ENCODE measurements around the gene APCDD1L. TPM values are rescaled to one million over a fixed set of nuclear protein-coding genes. Genes with fewer than 3 reads are reported as not detected.
A peak's percentile ranks its signal among the peaks of the same experiment; 100 is the strongest.

APCDD1L gene
- total RNA-seq, 1 donor from 2014 or later, result not detected

DNA sequence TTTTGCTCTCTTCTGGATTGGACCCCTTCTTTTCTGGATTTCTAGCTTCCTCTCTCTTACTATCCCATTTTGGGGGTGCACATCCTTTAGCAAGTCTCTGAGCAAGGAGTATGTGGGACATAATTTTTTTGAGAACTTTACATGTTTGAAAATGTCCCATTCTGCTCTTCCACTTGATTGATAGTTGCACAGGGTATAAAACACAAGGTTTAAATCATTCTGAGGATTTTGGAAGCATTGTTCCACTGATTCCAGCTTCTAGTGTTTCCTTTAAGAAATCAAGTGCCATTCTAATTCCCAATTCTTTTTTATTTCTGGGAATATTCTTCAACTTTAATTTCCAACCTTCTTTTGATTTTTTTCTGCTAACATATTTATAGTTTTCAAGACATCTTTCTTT is 60.7 kb downstream of the APCDD1L start:
- peaks cover 10% of the 10 kb centered on the region for H3K36me3 Mint-ChIP-seq (ENCODE audit: unreplicated experiment)
- DNase-seq, result no peak
- TF ChIP-seq, protein P1, sequence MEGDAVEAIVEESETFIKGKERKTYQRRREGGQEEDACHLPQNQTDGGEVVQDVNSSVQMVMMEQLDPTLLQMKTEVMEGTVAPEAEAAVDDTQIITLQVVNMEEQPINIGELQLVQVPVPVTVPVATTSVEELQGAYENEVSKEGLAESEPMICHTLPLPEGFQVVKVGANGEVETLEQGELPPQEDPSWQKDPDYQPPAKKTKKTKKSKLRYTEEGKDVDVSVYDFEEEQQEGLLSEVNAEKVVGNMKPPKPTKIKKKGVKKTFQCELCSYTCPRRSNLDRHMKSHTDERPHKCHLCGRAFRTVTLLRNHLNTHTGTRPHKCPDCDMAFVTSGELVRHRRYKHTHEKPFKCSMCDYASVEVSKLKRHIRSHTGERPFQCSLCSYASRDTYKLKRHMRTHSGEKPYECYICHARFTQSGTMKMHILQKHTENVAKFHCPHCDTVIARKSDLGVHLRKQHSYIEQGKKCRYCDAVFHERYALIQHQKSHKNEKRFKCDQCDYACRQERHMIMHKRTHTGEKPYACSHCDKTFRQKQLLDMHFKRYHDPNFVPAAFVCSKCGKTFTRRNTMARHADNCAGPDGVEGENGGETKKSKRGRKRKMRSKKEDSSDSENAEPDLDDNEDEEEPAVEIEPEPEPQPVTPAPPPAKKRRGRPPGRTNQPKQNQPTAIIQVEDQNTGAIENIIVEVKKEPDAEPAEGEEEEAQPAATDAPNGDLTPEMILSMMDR (IDR thresholded peaks at IDR 0.05; ENCODE audit: partially characterized antibody, unreplicated experiment), result no peak
- no peak overlapping the region for H3K4me3 Mint-ChIP-seq (ENCODE audit: unreplicated experiment)
- no peak overlapping the region for H3K27ac Mint-ChIP-seq (ENCODE audit: unreplicated experiment)
- H3K4me1 Mint-ChIP-seq (ENCODE audit: low read depth, unreplicated experiment), result peaks cover 47% of the 10 kb centered on the region
- peaks cover 8% of the 10 kb centered on the region for H3K9me3 Mint-ChIP-seq (ENCODE audit: unreplicated experiment)
- H3K27me3 Mint-ChIP-seq (ENCODE audit: unreplicated experiment), result peaks cover 2% of the 10 kb centered on the region

DNA sequence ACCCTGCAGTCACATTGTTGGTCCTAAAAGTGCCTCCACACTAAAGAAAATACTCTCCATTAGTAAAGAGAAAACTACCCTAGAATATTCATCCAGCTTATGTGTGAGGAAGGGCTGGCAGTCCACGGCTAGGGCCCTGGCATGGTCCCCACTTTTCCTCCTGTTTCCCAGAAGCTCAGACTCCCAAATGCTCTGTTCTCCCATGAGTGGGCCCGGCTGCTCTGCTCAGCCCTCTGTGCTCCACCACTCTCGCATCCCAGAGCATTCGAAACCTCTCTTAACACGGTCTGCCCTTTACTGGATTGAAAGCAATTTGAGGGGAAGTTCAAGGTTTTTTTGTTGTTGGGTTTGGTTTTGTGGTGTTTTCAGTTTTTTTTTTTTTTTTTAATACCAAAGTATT is 61.8 kb downstream of the APCDD1L start:
- no peak for DNase-seq

DNA sequence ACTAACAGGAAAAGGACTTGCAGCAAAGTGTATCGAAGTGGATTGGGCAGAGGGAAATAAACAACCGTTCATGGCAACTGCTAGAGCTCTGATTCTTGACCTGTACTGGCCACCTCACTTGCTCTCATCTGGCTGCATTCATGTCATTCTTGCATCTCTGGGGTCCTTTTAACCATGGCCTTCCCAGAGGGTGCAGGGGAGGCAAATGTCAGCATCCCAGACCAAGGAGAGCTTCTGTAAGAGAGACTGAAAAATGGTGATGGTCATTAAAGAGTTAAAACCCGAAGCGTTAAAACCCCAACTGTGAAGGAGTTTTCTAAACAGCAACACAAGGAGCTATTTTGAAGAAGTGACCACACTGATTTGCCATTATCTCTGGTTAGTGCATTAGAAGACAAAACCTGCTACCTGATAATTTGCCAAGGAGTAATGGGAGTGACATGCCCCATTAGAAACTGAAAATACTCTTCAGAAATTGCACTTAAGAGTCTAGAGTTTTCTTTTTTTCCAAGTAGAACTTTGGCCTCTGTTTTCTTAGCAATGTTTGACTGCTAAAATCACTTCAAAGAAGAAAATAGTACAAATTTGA is 62.4 kb downstream of the APCDD1L start:
- H3K27ac Mint-ChIP-seq (ENCODE audit: unreplicated experiment), result no peak overlapping the region
- H3K4me1 Mint-ChIP-seq (ENCODE audit: low read depth, unreplicated experiment), result peaks cover 49% of the 10 kb centered on the region
- H3K4me3 Mint-ChIP-seq (ENCODE audit: unreplicated experiment), result no peak overlapping the region
- DNase-seq, result no peak
- H3K36me3 Mint-ChIP-seq (ENCODE audit: unreplicated experiment), result peaks cover 10% of the 10 kb centered on the region
- peaks cover 2% of the 10 kb centered on the region for H3K27me3 Mint-ChIP-seq (ENCODE audit: unreplicated experiment)
- H3K9me3 Mint-ChIP-seq (ENCODE audit: unreplicated experiment), result peaks cover 7% of the 10 kb centered on the region
- TF ChIP-seq, protein P1 (IDR thresholded peaks at IDR 0.05; ENCODE audit: partially characterized antibody, unreplicated experiment), result no peak

More for the DNA sequence above, 61.8 kb downstream of the APCDD1L start:
- peaks cover 8% of the 10 kb centered on the region for H3K9me3 Mint-ChIP-seq (ENCODE audit: unreplicated experiment)
- TF ChIP-seq, protein P1 (IDR thresholded peaks at IDR 0.05; ENCODE audit: partially characterized antibody, unreplicated experiment), result no peak
- peaks cover 47% of the 10 kb centered on the region for H3K4me1 Mint-ChIP-seq (ENCODE audit: low read depth, unreplicated experiment)
- no peak overlapping the region for H3K4me3 Mint-ChIP-seq (ENCODE audit: unreplicated experiment)
- H3K27ac Mint-ChIP-seq (ENCODE audit: unreplicated experiment), result no peak overlapping the region
- peaks cover 10% of the 10 kb centered on the region for H3K36me3 Mint-ChIP-seq (ENCODE audit: unreplicated experiment)
- H3K27me3 Mint-ChIP-seq (ENCODE audit: unreplicated experiment), result peaks cover 2% of the 10 kb centered on the region

DNA sequence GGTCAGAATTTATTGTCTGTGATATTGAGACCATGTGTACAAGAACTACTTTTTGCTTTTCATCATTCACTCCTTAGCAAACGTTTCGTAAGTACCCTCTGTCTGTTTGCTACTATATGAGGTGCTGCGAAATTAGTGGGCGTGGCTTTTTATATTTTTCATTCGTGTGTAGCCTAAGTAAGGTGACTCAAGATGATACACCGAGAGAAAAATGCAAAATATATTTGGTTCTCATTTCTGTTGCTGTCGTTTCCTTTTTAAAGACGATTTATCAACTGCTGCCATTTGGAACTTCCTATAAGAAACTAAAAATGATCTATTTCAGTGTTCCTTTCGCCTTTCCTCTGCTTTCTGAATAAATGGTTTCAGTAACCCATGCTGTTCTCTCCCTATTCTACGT is 64.9 kb downstream of the APCDD1L start:
- H3K4me3 Mint-ChIP-seq (ENCODE audit: unreplicated experiment), result no peak overlapping the region
- DNase-seq, result no peak
- peaks cover 10% of the 10 kb centered on the region for H3K36me3 Mint-ChIP-seq (ENCODE audit: unreplicated experiment)
- H3K4me1 Mint-ChIP-seq (ENCODE audit: low read depth, unreplicated experiment), result peaks cover 46% of the 10 kb centered on the region
- peaks cover 2% of the 10 kb centered on the region for H3K9me3 Mint-ChIP-seq (ENCODE audit: unreplicated experiment)
- H3K27me3 Mint-ChIP-seq (ENCODE audit: unreplicated experiment), result no peaks in the 10 kb centered on the region
- TF ChIP-seq, protein P1 (IDR thresholded peaks at IDR 0.05; ENCODE audit: partially characterized antibody, unreplicated experiment), result no peak
- H3K27ac Mint-ChIP-seq (ENCODE audit: unreplicated experiment), result peak overlapping the region; percentile 75

DNA sequence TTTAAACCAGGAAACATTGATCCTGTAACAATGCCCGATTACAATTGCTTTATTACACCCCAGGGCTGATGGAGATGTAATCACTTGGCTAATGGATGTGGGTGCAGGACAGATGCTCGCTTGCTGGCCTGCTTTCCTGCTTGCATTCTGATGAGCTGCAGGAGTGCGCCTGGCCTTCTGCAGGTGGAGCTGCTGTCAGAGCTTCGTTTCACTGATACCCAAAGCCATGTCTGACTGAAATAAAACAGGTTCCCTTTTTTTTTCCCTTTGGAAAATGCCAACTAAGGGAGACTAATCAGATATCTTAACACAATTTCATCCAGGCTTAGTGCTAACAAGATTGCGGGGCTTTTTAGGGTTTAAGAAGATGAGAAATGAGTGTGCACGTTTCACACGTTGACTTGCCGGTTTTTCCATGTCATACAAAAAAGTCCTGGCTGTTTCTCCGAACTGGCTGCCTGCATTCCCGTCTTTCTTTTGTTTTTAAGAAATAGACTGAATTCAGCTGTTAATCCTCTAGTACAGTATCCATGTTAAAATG is 65.4 kb downstream of the APCDD1L start:
- Mint-ChIP-seq H3K9me3 (ENCODE audit: unreplicated experiment) (peaks cover 2% of the 10 kb centered on the region), H3K27me3 (ENCODE audit: unreplicated experiment) (no peaks in the 10 kb centered on the region), H3K4me1 (ENCODE audit: low read depth, unreplicated experiment) (peaks cover 48% of the 10 kb centered on the region), H3K4me3 (ENCODE audit: unreplicated experiment) (peak overlapping the region; percentile 9), H3K27ac (ENCODE audit: unreplicated experiment) (peak overlapping the region; percentile 75), H3K36me3 (ENCODE audit: unreplicated experiment) (peaks cover 8% of the 10 kb centered on the region)
- TF ChIP-seq, protein P1 (IDR thresholded peaks at IDR 0.05; ENCODE audit: partially characterized antibody, unreplicated experiment), result no peak
- peak; percentile 53 for DNase-seq
